Measurements from ENCODE around the gene SLC39A5.
A peak's percentile ranks its signal among the peaks of the same experiment; 100 is the strongest.
"Not testable (repeated sequence)": the region's sequence is repeated elsewhere in the genome, so short reads cannot be mapped to it uniquely, and the experiment has no call there.

The SLC39A5 gene

DNA sequence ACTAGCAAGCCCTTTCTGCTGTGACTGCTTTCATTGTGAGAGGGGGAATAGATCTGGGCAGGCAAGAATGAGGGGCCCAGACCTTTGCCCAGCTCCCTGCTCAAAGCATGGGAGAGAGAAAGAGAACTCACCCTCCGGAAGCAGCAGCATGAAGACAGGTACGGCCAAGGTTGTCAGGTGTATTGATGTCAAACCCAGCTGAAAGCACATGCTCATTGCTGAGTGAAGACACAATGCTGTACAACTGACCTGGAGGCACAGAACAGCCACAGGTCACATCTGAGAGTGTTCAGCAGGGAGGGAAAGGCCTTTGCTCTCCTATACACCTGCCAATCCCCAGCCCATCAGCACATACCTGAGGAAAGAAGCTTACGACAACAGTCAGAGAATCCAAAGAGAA lies 22.8 kb downstream of the SLC39A5 start:
- no peak for DNase-seq

DNA sequence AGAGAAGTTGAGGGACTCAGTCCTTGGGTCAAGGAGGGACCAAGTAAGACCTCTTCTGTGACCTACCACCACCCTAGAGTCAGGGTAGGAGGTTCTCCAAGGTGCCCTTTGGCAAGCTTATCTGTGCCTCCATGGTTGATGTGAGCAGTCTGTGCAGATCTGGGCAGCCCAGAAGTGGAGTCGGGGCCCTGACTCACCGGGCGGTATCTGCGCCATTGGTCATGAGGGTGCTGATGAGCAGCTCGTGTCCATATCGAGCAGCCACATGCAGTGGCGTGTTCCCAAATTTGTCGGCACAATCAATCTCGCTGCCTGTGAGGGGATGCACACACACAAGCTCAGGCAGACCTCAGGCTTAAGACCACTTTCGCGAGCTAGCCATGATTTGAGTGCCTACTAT lies 23.2 kb downstream of the SLC39A5 start:
- no peak for DNase-seq

DNA sequence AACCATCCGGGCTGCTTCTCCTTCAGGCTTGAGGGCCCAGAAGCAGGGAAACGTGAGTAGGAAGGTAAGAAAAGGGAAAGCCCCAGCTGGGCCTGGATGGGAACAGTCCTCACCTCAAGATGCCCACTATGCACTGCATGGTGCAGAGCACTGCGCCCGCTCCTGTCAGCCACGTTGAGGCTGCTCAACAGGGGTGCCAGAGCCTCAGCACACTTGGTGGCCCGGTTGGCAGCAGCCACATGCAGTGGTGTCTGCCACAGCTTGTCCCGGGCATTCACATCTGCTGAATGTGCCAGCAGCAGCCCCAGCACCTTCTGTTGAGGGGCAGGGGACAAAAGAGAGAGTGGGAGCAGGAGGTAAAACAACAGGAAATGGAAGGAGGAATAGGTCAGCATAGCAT lies 25.8 kb downstream of the SLC39A5 start:
- no peak for DNase-seq

DNA sequence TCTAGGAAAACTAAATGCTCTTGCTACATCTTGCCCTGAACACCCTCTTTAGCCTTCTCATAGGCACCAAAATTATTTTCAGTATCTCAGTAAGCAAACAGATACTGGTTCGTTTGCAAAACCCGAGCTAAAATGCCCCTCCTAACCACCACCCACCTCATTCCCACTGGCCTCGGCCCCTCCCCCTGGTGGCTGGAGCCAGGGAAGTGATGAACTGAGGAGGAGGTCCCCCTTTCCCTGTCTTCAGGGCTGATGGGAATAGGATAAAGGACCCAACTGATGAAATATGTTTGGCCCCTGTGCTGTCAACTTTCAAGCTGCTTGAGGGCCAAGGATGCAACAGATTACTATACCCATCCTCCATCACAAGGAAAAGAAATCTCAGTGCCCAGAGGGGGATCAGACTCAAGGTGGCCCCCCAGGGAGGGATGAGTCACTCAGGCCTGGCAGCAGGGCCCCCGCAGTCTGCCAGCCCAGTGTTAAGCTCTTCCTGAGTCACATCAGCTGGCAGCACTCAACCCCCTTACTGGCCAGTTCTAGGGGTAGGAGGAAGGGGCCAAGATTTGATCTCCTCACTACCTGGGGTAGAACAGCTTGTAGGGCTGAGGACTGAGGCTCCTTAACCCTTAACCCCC lies 26.6 kb downstream of the SLC39A5 start:
- no peak for DNase-seq

DNA sequence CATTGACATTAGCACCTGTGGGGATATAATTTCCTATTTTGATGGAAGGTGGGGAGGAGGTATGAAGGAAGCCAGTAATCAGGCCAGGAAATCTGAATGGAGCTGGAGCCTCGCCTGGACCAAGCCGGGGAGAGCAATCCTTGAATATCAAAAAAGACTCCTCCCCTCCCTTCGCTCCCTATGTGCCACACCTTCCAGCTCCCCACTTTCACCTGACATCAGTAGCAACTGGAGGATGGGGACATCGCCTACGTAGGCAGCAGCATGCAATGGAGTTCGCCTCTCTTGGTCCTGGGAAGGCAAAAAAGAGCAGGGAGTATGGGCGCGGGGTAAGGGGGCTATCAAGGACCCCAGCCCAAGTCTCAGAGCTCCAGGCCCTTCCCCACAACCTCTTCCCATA lies 27.2 kb downstream of the SLC39A5 start:
- no peak for DNase-seq

DNA sequence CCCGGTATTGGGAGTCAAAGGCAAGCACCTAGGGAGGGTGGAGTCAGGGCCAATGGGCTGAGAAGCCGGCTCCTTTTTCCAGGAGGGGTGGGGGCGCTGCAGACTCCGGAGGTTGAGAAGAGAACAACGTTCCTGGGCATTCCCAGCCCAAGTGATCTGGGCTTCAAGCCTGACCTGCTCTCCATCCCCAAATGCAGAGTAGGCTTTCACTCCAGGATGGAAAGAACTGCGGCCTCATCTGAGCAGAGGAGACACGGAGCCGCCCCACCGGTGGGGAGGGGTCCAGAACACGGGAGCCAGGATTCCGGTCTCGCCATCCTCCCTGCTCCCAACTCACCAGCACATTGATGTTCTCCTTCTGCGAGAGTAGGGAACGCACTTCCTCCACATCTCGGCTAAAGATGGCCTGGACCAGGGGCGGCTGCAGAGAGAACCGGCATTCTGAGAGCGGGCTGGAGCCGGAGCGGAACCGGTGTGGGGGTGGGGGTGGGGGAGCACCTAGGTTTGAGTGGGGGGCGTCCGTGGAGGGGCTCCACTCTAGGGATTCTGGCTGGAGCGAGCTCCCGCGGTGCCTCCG lies 27.7 kb downstream of the SLC39A5 start:
- no peak for DNase-seq

DNA sequence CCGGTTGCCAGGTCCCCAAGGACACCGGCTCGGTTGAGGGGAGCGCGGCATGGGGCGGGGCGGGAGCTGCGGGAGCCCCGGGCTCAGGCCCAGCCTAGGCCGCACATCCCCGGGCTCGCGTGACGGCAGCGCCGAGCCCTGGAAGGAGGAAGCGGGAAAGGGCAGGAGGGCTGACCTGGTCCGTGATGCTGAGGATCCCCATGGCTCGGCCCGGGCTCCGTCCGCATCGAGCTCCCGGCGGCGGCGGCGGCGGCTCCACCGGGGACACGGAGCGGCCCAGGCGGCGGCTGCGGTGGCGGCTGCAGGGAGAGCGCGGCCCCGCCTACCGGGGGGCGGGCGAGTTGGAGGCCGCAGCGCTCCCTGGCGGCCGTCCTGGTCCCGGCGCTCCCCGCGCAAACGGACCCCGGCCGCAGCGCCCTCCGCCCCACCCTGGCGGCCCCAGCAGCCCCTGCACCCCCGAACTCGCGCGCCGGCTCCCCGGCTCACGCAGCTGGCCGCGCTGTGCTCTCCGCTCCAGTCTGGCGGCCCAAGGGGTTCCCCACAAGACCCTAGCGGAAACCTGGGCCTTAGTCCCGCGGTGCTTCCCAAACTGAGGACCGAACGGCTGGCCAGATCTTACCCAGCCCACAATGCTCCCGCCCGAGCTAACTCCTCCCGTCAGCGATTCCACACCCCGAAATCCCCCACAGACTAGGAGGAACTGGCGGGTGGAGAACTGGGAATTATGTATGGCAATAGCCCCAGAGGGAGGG lies 28.4 kb downstream of the SLC39A5 start, which contains the start of gene ANKRD52:
Gene ANKRD52, minus strand, starts transcription at position 317 of the 752 bp plus-strand sequence. Its CDS starts 115 bp downstream, at position 202.
- DNase-seq: peak; percentile 73 to 82

DNA sequence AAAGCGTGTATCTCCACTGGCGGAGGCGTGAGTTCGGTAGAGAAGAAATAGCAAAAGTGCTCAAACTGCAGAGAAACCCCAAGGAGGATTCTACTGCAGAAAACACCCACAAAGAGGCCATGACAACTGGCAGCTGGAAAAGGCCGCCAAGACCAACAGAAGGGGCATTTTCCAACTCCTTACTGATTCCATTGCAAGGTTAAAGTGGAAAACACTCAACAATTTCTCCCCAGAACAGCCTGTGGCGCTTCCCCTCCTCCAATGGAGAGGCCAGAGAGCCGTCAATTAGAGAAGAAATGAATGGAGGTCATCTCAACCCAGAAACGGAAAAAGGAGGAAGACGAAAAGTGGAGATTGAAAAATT lies 29.0 kb downstream of the SLC39A5 start:
- no peak for DNase-seq

DNA sequence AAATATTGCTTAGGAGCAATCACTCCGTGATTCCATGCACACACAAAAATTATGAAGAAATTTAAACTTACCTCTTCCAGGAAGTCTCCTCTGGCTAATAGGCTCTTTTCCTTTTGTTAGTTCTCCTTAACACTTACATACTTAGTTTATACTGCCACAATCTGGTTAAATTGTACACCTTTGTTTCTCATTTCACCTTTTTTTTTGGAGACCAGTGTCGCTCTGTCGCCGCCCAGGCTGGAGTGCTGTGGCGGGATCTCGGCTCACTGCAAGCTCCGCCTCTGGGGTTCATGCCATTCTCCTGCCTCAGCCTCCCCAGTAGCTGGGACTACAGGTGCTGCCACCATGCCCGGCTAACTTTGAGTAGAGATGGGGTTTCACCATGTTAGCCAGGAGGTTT lies 30.5 kb downstream of the SLC39A5 start:
- DNase-seq: no peak

DNA sequence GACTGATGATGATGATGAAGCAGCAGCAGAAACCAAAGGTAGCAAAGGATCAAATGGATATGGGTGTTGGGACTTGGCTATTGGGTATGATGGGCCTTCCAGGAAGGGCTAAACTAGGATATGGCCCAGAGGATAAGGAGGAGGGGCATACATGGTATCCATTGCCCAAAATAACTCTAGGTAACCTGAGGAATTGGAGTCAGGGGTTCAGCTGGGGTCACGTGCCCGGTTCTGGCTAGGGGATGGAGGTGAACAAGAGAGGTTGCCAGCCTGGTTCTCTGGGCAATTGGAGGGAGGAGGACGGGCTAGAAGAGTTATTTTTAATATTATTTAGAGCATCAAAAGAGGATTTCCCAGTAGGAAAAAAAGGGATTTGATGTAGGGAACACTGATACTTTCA lies 31.1 kb downstream of the SLC39A5 start:
- no peak for DNase-seq

DNA sequence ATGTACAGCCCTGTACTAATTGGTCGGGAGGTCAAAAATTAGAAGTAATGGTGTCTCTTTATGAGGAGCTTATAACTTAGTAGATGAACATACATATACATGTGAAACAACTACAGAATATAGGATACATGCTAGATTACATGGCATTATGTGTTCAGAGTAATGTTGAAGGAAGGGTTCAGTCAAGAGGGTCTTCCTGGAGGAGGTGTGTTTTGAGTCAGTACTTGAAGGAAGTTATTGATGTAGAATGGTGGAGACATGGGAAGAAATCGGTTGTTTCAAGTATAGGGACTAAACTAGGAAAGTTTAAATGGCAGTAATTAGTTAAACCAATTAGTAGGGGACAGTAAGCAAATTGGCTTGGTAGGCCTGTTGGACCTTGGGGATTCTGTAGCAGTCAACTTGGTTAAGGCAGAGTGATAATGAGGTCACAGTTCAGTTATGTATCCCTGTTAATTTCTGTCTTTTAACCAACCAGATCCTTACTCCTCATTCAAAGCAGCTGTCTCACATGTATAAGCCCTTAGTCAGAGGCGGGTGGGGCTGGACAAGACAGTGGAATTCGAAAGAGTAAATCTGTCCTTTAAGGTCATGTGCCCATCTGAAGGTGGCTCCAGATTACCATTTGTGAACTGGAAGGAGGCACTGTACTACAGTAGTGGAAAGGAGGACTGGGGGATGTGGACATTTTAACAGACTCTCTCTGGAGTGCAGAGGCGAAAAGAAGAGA lies 31.8 kb downstream of the SLC39A5 start:
- DNase-seq: no peak

DNA sequence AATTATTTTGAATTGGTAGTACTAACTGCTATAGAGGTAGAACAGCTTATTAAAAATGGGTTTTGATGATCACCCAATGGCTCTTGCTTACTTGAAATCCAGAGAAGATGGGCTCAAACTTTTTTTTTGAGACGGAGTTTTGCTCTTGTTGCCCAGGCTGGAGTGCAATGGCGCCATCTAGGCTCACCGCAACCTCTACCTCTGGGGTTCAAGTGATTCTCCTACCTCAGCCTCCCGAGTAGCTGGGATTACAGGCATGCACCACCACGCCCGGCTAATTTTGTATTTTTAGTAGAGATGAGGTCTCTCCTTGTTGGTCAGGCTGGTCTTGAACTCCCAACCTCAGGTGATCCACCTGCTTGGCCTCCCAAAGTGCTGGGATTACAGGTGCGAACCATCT lies 33.1 kb downstream of the SLC39A5 start:
- DNase-seq: not testable (repeated sequence)

DNA sequence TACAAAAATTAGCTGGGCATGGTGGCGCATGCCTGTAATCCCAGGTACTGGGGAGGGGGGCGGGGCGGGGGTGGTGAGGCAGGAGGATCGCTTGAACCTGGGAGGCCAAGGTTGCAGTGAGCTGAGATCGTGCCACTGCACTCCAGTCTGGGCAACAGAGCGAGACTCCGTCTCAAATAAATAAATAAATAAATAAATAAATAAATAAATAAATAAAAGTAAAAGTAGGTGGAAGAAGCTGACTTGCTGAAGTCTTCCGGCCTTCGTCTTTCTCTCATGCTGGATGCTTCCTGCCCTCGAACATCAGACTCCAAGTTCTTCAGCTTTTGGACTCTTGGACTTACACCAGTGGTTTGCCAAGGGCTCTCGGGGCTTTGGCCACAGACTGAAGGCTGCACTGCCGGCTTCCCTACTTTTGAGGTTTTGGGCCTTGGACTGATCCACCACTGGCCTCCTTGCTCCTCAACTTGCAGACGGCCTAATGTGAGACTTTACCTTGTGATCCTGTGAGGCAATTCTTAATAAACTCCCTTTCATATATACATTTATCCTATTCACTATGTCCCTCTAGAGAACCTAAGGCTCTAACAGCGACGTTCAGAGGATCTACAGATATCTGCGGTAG lies 36.3 kb downstream of the SLC39A5 start:
- not testable (repeated sequence) for DNase-seq

DNA sequence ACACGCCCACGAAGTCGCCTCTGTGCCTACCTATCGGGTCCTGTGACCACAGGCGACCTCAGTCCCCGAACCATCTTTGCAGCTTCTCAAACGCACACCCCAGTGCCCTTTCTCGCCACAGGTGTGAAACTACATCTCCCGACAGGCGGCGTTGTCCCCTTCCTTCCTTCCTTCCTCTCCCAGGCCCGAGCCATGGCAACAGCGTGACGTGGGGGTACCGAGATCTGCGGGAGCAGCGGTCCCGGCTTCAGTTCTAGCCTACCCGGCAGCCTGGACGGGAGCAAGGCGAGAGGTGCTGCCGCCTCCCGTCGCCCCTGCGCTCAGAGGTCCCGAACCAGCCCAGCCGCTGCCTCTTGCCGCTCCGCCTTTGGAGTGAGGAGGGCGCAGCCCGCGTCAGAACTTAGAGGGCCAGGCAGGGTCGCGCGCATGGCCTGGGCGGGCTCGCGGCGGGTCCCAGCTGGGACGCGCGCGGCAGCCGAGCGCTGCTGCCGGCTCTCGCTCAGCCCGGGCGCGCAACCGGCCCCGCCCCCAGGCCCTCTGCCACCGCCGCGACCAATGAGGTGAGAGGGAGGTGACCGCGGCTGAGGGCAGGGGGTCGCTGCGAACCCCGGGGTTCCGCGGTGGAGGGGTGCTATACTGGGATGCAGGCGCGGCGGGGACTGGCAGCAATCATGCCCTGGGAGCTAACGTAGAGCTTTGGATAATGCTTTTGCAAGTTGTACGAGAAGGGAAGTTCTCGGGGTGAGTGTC lies 37.0 kb downstream of the SLC39A5 start, which contains the start of gene COQ10A:
Gene COQ10A, plus strand, starts transcription at position 250 of the 750 bp plus-strand sequence. Its CDS starts 177 bp downstream, at position 427.
- peak; percentile 91 to 92 for DNase-seq

DNA sequence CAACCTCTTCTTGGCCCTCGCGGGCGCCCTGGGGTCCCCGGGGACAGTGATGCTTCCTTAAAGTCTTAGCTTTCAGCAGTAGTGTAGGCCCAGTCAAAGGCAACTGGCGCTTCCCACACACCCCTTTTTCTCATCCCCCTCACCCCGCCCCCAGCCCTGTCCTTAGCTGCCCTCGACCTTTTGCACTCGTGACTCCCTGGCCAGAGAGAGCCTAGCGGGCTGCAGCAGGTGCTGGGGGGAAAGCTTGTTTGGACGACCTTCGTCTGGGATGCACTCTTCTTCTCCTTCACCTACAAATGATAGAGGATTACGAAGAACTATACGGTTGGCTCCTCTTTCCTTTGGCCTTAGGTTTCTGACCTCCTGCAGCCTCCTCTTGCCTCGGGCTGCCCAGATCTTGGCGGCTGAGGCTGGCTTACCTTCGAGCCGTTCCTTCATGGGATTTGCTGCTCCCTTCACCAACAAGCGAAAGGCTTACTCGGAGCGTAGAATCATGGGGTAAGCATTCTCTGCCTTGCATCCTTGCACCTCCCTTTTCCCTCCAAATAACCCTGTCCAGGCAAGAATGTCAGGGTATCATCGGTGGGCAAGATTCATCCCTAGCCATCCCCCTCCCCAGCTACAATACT lies 37.7 kb downstream of the SLC39A5 start:
- DNase-seq: no peak

DNA sequence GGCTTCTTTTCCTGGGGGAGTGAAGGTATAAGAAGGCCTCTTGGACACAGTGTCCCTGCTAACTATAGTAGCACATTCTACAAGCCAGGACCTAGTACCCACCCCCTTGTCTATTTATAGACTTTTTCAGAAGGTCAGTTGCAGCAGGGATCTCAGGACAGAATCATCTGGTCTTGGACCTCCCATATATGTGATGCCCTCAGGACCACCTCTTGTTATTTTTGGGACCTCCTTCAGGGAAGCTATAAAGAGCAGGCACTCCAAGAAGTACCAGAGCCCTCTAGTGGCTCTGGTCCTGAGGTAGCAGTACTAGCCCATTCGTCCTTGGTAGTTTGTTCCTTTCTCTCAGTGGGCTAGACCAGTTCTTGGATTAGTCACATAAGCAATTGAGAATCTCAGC lies 41.2 kb downstream of the SLC39A5 start:
- DNase-seq: no peak

DNA sequence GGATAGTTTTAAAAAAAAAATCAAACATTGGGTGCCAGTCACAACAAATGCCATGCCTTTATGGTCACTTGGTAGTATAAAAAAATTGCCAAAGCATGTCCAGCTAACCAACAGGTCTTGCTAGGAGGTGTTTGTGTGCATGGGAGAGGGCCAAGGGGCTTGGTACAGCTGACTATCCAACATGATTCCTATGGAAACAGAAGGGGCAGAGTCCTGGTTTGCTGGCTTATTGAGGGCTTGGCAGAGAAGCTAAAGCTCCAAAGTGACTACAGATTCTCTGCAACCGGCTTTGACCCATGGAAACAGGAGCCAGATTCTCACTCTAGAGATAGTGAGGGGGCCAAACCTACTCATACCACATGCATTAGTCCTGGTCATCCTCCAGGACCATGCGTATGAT lies 42.6 kb downstream of the SLC39A5 start:
- DNase-seq: not testable (repeated sequence)

DNA sequence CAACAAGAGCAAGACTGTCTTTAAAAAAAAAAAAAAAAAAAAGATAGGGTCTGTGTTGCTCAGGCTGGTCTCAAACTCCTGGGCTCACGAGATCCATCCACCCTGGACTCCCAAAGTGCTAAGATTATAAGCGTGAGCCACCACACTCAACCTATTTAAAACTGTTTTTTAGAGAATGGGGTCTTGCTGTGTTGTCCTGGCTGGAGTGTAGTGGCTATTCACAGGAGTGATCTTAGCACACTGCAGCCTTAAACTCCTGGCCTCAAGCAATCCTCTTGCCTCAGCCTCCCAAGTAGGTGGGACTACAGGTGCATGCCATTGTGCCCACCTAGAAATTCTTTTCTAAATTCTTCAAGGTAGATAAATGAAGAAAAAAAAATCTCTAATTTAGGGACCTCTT lies 44.4 kb downstream of the SLC39A5 start:
- DNase-seq: no peak

DNA sequence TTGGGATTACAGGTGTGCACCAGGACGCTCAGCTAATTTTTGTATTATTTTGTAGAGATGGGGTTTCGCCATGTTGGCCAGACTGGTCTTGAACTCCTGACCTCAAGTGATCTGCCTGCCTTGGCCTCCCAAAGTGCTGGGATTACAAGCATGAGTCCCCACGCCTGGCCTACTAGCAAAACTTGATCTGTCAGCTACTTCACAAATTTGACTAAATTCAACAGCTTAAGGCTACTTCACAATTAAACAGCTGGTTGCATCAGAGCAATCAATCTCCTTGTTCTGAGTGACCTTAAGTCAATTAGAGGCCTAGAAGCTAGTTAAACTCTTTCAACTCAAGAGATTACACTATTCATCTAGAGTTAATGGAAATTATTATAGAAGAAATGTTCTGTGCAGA lies 49.1 kb downstream of the SLC39A5 start:
- no peak for DNase-seq

DNA sequence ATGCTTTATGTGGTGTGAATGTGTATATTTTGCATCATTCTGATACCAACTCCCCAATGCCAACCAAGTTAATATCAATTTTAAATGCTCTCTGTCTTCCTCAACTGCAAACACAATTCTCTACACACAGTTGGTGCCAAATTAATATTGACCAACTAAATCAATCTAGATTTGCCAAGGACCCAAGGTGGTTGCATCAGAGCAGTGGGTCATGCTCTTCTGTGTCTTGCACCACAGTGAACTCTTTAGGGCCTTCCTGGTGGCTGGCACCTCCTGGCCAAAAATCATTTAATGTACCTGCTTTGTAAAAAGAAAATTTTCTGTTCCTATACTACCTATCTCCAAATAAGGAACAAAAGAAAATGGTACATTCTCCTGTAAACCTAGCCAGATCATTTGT lies 51.0 kb downstream of the SLC39A5 start:
- no peak for DNase-seq

DNA sequence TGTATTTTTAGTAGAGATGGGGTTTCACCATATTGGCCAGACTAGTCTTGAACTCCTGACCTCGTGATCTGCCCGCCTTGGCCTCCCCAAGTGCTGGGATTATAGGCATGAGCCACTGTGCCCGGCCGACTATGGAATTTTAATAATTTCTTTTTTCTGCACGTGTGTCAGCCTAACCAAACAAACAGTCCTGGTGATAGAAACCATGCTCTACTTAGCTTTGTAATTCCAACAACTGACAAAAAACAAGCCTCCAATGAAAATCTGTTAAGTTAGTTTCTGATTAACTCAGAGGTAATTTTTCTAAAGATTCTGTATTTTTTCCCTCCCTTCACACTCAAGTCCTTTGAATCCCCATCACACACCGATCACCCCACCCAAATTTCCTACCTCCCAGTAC lies 52.2 kb downstream of the SLC39A5 start:
- no peak for DNase-seq

DNA sequence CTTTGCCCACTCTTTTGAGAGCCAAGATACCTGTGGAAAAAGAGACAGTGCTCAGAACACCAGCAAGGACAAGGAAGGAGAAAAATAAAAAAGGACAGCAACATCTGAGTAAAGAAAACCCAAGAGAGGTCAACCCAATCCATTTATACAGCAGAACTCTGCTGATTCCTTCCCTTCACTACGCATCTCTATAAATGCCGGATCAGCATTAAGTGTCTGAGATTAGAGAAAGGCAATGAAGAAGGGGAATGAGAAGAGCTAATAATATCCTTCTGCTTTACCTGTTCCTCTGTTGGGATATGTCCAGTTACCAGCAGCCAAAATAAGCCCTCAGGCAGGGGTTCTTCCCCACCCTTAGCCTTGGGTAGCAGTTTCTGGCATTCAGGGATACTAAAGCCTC lies 52.7 kb downstream of the SLC39A5 start:
- no peak for DNase-seq

Measured in CD4-positive, alpha-beta T cell treated with Interleukin-4 for 1 hour (primary cell).